ENCODE measurements around the gene ATP6V1B1.

Gene ATP6V1B1
- 0 to 0.66 (median 0) reads per million in 17 experiments for total RNA-seq

DNA sequence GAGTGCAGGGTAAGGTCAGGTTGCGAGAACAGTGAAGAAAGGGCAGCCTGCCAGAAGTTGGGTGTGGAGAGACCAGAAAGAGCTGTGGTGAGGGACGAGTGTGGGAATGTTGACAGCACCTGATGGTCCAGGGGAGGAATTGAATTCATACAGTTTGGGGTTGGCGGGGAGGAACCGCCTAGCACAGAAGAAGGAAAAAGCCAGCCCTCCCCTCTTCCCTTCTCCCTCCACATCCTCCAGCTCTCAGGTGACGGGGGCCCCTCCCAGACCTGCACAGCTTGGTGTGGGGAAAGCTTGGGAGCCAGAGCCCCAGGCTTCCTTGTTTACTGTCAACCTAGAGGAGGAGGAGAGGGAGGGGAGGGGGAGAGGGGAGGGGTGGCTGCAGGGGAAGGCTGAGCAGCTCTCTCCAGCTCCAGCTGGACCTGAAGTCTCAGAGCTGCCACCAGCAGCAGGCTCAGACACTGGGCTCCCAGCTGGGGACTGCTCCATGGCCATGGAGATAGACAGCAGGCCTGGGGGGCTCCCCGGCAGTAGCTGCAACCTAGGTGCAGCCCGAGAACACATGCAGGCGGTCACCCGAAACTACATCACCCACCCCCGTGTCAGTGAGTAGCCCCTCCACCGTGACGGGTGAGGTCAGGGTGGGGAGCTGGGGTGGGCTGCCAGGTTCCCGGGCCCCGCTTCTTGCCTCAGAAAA, at the start of gene ATP6V1B1:
TSS of gene ATP6V1B1 (plus strand) at position 433 of the 697 bp plus-strand sequence. CDS start at position 488, 55 bp downstream.
- no peak for DNase-seq

DNA sequence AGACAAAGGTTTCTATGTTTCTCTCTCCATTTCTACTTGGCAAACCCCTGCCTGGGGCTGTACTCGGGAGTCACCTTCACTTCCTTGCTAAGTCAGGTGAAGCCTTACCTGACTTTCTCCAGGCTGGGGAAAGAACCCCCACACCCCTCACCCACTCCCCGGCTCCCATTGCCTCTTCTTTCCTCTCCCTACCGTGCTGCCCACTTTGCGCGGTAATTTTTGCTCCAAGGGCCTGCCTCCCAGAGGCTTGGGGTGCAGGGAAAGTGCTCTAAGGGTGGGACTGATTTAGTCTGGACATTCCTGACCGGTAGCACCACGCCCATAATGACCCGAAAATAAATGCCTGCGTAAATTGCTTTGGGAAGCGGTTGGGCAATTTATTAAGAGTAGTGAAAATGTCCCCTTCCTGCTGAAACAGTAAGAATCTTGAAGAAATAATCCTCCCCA, 49.1 kb upstream of the ATP6V1B1 start:
- DNase-seq, result no peak

DNA sequence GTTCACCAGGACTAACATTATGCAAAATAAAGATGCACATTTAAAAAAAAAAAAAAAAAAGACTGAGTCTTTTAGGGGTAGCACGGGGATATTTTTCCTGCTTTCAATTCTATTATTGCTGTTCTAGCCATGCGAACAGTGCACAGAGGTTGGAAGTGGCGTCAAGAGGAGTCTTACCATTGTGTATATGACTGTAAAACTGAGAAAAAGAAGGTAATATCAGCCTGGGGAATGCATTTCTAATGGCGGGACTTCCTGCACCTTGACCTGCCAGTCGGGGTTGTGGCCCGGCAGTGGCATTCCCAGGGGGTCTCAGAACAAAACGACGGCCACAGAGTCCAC, 48.5 kb upstream of the ATP6V1B1 start:
- DNase-seq, result no peak

DNA sequence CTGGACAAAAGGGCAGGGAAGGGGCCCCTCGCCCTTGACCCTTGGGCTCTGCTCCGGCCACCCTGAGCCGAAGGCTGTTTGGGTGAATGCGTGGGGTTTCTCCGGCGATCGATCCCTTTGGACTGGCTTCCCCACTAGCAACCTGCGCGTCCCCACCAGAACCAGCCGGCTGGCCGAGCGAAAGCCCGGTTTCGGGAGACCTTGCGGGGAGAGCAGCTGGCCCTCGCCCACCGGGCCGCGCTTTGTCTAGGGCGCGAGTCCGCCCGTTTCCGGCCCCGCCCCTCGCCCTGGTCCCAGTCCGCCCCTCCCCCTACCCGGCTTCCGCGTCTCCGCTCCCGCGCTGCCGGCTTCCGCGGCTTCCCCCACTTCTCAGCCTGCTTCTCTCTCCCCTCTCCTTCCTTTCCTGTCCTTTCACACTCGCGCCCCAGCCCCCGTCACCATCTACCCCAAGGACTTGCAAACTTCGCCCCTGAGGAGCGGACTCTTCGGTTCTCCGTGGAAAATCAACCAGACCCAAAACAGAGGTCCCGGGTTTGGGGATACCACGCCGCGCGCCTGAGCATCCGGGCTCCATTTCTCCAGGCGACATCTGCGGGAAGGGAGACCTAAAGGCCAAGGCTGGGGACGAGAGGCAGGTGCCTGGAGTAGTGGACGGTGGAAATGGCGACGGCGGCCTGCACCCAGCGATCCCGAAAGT, 48.0 kb upstream of the ATP6V1B1 start:
- DNase-seq, result peak in 2 of 4 experiments; percentile 29 to 64

DNA sequence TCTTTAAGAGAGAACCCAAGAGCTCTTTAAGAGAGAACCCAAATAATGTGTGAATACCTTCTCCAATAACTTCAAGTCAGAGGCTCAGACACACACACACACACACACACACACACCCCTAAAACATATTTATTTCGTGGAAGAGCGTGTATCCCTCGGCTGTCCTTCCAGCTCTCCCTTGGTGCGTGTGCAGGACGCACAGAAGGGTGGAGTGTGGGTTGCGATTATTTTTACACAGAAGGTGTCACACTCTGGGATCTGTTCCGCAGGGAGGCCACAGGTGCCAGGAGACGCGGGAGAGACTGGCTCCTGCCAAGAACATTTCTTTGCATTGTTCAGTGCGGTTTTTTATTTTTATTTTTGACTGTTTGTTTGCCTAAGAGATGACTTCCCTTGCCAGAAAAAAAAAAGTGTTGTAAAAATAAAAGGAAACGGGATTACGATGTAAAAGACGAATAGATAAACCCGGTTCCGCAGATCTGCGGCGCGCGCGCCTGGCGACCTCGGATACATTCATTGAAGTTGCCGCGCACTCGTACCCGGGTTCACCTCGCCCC, 47.3 kb upstream of the ATP6V1B1 start:
- DNase-seq, result no peak

GRCh38 chr2:70888923-70889715, 46.6 kb upstream of the ATP6V1B1 start:
- peak in 2 of 4 experiments; percentile 27 to 46 for DNase-seq

DNA sequence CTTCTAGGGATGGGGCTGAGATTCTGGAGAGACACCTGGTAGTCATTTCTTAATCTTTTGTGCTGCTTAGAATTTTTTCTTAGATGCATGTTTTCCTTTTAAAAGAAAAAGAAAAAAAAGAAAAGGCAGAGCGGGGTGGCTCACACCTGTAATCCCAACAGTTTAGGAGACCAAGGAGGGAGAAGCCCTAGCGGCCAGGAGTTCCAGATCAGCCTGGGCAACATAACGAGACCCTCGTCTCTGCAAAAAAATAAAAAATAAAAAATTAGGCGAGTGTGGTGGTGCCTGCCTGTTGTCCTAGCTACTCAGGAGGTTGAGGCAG, 46.0 kb upstream of the ATP6V1B1 start:
- no peak for DNase-seq

DNA sequence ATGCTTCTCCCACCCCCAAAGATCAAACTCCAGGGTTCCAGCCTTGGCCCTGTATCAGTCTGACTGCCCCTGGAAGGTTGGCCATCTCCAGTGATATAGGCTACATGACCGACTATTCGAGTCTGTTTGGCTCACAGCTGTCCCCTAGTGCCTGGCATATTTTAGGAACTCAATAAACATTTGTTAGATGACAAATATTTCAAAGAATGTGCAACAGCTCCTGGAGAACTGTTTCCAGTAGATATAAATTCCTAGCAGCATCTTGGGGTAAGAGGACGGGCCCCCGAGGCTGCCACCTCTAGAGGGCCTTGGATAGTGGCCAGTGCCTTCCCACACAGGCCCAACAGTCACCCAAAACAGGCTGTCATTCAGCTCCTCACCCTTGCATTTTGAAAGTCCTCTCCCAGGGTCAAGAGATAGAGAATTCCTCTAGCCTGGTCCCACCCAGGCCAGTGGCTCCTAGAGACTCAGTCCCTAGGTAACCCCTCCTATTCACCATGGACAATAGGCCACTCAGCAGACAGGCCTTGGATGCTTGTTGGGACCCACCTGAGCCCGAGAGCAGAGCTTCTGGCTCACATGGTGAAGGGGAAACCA, 45.1 kb upstream of the ATP6V1B1 start:
- no peak for DNase-seq

- no peak for DNase-seq
Observed at GRCh38 chr2:70891572-70892357, 43.9 kb upstream of the ATP6V1B1 start.

DNA sequence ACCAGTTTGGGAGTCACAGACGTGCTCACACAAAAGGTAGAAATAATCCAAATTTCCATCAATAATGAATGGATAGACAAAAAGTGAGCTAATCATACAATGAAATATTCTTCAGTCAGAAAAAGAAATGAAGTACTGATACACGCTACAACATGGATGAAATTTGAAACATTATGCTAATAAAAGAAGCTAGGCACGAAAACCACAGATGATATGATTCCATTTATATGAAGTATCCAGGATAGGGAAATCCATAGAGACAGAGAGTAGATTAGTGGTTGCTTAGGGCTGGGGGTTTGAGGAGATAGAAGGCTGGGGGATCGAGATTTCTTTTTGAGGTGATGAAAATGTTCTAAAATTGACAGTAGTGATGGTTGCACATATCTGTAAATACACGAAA, 43.0 kb upstream of the ATP6V1B1 start:
- DNase-seq, result no peak

DNA sequence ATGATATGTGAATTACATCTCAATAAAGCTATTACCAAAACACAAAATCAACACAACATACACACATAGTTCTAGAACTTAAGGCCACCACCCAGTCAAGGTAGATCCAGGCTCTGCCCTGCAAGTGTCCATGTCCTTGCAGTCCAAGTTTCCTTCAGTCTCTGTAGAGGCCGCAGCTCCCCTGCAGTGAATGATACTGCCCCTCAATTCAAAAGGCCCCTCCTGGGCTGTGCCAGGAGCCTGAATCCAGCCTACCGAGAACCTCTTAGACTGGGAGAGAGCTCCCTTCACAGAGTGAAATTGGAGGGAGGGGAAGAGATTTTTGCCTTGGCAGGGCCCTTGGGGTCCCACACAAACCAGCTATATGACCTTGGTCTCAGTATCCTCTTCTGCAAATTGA, 42.5 kb upstream of the ATP6V1B1 start:
- DNase-seq, result no peak

DNA sequence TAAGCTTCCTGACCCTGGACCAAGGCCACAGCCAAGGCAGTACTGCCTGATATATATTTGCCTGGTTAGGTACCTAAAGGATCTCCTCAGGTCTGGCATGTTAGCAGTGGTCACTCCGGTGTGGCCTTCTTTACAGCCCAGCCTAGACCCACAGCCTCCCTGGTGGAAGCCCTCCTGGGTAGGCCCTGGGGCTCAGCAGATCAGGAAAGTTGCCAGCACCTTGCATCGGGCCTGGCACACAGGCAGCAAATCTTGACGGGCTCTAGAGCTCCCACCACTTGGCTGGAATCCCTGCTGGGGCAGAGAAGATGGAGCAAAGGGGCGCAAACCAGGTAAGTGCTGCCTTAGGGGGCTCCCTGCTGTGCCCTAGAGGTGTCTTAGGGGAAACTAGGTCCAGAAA, 40.9 kb upstream of the ATP6V1B1 start:
- no peak for DNase-seq

DNA sequence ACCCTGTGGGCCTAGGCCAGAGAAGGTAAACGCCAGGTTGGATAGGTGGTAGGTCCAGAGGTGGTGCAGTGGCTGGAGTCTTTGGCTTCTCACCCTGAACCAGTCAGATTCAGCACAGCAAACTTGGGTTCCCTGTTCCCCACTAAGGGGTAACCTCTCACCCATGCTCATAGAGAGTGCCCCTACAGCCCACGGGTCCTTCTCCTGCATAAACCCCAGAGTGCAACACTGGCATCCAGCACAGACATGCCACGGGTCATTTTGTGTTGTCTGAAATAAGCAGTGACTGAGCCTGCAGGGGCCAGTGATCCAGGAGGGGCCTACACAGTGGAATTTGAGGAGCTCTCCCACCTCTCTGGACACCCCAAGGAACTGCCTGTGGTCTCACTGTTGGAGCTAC, 40.5 kb upstream of the ATP6V1B1 start:
- DNase-seq, result no peak

DNA sequence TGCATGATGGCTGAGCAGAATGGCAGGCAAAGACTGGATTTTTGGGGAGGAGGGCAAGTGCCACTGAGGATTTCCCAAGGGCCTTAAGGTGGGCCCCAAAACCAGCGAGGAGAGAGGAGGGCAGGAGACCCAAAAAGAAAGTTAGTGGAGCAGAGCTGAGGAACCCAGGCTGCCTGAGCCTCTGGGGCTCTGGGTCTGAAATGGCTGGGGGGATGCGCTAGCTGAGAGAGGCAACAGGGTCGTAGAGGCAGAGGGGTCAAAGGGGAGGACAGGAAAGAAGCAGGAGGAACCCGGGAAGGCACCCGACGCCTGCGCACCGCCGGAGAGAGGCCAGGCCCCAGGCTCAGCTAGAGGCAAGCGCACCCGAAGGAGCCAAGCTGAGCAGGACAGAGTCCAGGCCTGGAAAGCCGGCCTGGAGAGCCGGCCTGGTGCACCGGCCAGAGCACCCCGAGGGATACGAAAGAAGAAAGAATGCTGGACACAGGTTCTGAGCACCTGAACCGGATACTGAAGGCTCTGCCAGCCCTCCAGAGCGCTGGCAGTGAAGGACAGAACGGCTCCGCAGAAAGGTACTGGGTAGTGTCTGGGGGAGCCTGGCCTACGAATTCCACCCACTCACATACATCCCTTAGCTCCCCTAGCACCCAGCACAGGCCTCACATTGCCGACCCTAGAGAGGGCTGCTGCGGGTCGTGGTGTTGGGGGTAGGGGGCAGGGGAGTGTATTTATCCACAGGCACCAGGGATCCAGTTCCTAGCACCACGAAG, 39.5 kb upstream of the ATP6V1B1 start:
- DNase-seq, result no peak

GRCh38 chr2:70896765-70897202, 38.9 kb upstream of the ATP6V1B1 start:
- no peak for DNase-seq

DNA sequence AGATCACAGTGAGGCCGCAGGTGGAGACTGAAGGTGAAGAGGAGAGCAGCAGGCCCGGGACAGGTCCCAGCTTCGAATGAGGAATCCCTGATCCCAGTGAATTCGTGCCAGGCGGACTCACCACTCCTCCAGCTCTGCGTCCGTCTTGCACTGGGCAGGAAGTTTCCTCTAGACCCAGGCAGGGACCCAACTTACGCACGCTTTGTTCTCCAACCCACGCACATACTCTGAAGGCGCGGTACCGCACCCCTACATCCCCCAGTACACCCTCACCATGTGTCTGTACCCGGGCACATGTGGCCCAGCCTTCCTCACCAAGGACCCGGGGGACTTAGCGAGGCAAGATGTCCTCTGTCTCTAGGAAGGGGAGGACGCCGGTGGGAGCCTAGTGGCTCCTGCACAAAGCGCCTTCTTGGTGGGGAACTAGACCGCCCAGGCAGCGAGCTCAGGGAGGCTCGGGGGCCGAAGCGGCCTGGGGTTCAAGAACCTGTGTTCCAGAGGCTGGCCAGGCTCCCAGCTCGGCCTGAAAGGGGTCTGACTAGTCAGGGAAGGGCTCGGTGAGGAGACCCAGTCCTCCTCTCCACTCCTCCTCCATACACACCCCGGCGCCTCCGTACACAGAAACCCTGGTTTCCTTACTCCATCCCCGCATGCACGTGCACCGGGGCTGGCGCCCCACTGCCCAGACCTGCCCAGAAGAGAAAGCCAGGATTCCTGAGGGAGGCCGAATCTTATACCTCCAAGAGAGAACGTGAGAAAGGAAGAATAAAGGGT, 38.3 kb upstream of the ATP6V1B1 start:
- peak in 1 of 4 experiments; percentile 10 for DNase-seq

DNA sequence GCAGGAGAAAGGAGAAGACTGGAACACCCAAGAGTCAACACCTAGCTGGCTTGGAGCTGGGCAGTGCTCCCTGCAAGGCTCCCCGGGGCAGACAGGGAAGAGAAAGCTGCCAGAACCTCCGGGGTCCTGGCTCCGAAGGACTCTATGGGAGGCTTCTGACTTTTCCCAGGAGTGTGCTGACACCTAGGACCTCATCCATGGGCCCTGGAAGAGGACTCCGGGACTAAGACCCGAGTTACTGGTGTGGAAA, 37.8 kb upstream of the ATP6V1B1 start:
- DNase-seq, result no peak

- DNase-seq, result no peak
Observed at GRCh38 chr2:70898363-70899240, 37.1 kb upstream of the ATP6V1B1 start.

- peak; percentile 37 to 70 (median 52) for DNase-seq
Observed at GRCh38 chr2:70901227-70902066, 34.3 kb upstream of the ATP6V1B1 start.

All from suppressor macrophage (primary cell).